Fibroblast of pulmonary artery (primary cell): ENCODE results near the gene INPP4A.
A peak's percentile ranks its signal among the peaks of the same experiment; 100 is the strongest.

Source experiments
- DNase-seq: peaks from one replicate; pipeline ENCODE4 v3.0.0-alpha.2; 2010; ENCODE audit warnings: low read depth
- H3K4me3 ChIP-seq: replicated peaks from 2 replicates; pipeline ENCODE4 v1.5.1; 2011; ENCODE audit warnings: low read depth, mild to moderate bottlenecking, control low read depth, low read length, moderate library complexity
- CTCF ChIP-seq: IDR thresholded peaks from 2 replicates; pipeline ENCODE4 v1.5.1; 2011; ENCODE audit warnings: mild to moderate bottlenecking, control low read depth, low read length, inconsistent platforms; ENCODE audit errors: missing control alignments

The INPP4A gene

DNA sequence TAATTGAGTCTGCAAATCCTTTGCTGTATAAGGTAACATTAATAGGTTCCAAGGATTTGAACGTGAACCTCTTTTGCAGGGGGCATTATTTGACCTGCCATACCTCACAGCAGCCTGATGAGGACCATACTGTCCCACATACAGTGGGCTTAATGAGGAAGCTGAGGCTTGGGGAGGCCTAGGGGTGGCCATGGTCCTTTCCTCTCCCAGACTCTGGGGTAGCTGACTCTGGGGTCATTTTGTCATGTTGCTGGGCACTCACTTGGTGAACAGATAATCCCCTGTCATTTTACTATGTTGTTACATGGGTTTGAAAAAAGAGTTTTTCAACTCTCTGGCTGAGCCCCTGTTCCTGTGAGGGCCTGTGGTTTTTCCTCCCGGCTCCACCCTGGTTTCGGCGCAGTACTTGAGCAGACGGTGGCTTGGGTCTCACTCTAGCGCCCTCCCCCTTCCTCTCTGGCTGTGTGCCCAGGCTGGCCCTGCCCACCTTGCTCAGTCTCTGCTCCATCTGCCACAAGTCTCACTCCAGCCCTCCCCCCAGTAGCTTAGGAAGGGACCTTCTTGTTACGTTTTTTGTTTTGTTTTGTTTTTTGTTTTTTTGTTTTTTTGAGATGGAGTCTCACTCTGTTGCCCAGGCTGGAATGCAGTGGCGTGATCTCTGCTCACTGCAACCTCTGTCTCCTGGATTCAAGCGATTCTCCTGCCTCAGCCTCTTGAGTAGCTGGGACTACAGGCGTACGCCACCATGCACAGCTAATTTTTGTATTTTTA is 21.0 kb downstream of the INPP4A start:
- no peak for TF ChIP-seq CTCF
- peak; percentile 82 for DNase-seq

DNA sequence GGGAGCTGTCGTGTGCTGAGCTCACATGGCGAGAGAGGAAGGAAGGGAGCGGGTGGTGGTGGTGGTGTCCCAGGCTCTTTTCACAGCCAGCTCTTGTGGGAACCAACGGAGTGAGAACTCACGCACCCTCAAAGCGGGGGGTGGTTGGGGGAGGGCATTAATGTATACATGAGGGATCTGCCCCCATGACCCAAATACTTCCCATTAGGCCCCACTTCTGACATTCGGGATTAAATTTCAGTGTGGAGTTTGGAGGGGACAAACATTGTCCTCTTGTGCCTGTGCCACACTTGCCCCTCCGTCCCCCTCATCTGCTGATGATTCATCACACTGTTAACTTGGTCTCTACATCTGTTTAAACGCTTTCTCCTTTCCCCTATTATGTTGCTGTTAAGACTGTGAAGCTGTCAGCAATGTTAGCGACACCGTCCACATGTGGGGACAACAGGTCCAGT is 22.5 kb downstream of the INPP4A start:
- TF ChIP-seq CTCF: no peak
- H3K4me3 ChIP-seq: no peak overlapping the region
- no peak for DNase-seq

More for the DNA sequence above, 21.0 kb downstream of the INPP4A start:
- no peak overlapping the region for H3K4me3 ChIP-seq

DNA sequence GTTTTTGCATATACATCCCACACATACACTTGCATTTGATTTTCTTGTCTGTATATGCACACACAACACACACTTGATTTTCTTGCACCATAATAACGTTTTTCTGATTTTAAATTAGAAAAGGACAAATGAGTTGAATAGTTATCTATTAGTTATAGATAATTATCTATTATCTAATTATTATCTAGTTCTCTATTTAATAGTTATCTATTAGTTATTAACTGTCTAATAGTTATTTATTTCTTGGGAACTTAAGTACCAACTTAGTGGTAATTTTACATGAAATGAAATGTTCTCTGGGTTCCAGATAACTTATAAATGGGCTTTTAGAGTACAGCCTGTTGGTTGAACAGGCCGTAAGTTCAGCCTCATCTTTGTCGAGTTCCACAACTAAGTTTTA is 23.0 kb downstream of the INPP4A start:
- DNase-seq: no peak
- TF ChIP-seq CTCF: no peak
- no peak overlapping the region for H3K4me3 ChIP-seq

DNA sequence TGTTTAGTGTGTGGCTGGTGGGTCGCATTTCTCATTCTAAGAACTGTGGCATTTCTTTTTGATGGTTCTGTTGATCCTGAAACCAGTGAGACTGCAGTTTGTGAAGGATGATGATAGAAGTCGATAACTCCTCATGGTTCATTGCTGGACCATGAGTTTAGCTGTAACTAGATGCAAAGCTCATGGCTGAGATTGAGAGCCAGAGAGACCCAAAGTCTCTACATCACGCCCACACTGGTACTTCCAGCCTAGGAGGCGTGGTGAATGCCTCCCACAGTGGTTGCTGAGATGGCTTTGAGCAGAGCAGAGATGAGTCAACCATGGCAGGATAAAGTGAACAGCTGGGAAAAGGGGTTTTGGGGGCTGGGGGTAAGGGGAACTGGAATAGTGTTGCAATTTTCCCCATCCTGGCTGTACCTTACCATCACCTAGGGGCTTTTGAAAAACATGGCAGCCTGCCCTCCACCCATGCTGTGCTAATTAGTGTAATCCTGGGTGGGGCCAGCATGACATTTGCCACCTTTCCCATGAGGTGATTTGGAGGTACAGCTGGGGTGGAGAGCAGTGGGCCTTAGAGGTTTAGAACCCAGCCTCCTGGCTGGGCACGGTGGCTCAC is 24.1 kb downstream of the INPP4A start:
- no peak for TF ChIP-seq CTCF
- no peak overlapping the region for H3K4me3 ChIP-seq
- DNase-seq: peak; percentile 39

DNA sequence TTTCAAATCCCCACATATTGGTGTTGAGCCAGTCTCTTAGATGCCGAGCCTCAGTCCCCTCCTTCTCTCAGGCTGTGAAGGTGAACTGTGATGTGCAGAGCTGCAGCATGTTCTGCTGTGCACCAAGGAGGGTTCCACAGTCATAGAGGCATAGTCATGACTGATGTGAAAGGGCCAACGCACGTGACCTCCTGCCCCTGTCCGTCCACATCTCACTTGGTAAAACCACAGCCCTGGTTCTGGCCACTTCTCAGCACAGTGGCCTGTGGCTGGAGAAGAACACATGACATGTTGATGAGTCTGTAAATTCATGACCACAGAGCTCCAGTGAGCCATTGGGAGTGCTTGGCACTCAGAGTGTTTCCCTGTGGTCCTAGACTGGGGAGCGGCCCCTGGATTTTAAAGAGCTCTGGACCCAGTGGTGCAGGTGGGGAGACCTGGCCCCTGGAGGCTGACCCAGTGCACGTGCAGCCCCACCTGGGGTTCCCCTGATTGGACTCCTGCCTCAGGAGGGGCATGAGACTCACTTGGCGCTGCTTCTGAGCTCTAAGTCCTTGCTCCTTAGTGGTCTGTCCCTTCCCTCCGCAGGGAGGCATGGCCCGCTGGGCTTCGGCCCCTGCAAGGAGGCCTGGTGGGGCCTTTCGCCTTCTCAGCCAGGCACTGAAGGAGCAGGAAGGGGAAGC is 25.3 kb downstream of the INPP4A start:
- DNase-seq: no peak
- no peak for TF ChIP-seq CTCF
- H3K4me3 ChIP-seq: no peak overlapping the region

- H3K4me3 ChIP-seq: no peak overlapping the region
- TF ChIP-seq CTCF: no peak
- DNase-seq: no peak
Measured at GRCh38 chr2:98470851-98471255, 26.2 kb downstream of the INPP4A start.
